IPS-18c (cell line): ENCODE data around the gene HINT3.
"Not testable (repeated sequence)": the region's sequence is repeated elsewhere in the genome, so short reads cannot be mapped to it uniquely, and the experiment has no call there.

Experiments used
- H3K4me3 ChIP-seq: 2 replicates; pipeline ENCODE4 v1.7.0; 2013; ENCODE audit warnings: low read depth, mild to moderate bottlenecking, low read length, moderate library complexity; ENCODE audit not compliant: insufficient read depth
- H3K9me3 ChIP-seq: one replicate; pipeline ENCODE4 v1.6.1; 2013; ENCODE audit warnings: mild to moderate bottlenecking, low read length, moderate library complexity; ENCODE audit not compliant: control insufficient read depth, insufficient read depth

HINT3 gene

GRCh38 chr6:125931733-125932450, 24.7 kb upstream of the HINT3 start:
- Histone ChIP-seq H3K4me3 (no peak overlapping the region), H3K9me3 (no peaks in the 10 kb centered on the region)

GRCh38 chr6:125932451-125932795, 24.1 kb upstream of the HINT3 start:
- Histone ChIP-seq H3K4me3 (no peak overlapping the region), H3K9me3 (no peaks in the 10 kb centered on the region)

- not testable (repeated sequence) for H3K4me3 ChIP-seq, H3K9me3 ChIP-seq
Measured at GRCh38 chr6:125935520-125935919, 21.1 kb upstream of the HINT3 start.

- H3K9me3 ChIP-seq: no peaks in the 10 kb centered on the region
- H3K4me3 ChIP-seq: no peak overlapping the region
Measured at GRCh38 chr6:125939026-125939425, 17.5 kb upstream of the HINT3 start.

- no peaks in the 10 kb centered on the region for H3K9me3 ChIP-seq
- H3K4me3 ChIP-seq: no peak overlapping the region
Measured at GRCh38 chr6:125939791-125940190, 16.8 kb upstream of the HINT3 start.

- Histone ChIP-seq H3K4me3 (no peak overlapping the region), H3K9me3 (no peaks in the 10 kb centered on the region)
Measured at GRCh38 chr6:125940247-125941041, 16.1 kb upstream of the HINT3 start.

GRCh38 chr6:125942672-125943527, 13.7 kb upstream of the HINT3 start:
- Histone ChIP-seq H3K4me3 (no peak overlapping the region), H3K9me3 (no peaks in the 10 kb centered on the region)

GRCh38 chr6:125943528-125944433, 12.8 kb upstream of the HINT3 start:
- no peaks in the 10 kb centered on the region for H3K9me3 ChIP-seq
- H3K4me3 ChIP-seq: no peak overlapping the region

- Histone ChIP-seq H3K9me3 (no peaks in the 10 kb centered on the region), H3K4me3 (no peak overlapping the region)
Measured at GRCh38 chr6:125944434-125944816, 12.1 kb upstream of the HINT3 start.

GRCh38 chr6:125944896-125945295, 11.7 kb upstream of the HINT3 start:
- Histone ChIP-seq H3K4me3 (no peak overlapping the region), H3K9me3 (no peaks in the 10 kb centered on the region)

GRCh38 chr6:125945378-125946141, 11.0 kb upstream of the HINT3 start:
- Histone ChIP-seq H3K4me3 (no peak overlapping the region), H3K9me3 (no peaks in the 10 kb centered on the region)

GRCh38 chr6:125947615-125948014, 9.0 kb upstream of the HINT3 start:
- no peaks in the 10 kb centered on the region for H3K9me3 ChIP-seq

GRCh38 chr6:125948455-125948854, 8.1 kb upstream of the HINT3 start:
- no peaks in the 10 kb centered on the region for H3K9me3 ChIP-seq

More at GRCh38 chr6:125947615-125948014, 9.0 kb upstream of the HINT3 start:
- H3K4me3 ChIP-seq: no peak overlapping the region

GRCh38 chr6:125949069-125949468, 7.5 kb upstream of the HINT3 start:
- H3K9me3 ChIP-seq: no peaks in the 10 kb centered on the region
- no peak overlapping the region for H3K4me3 ChIP-seq

More at GRCh38 chr6:125948455-125948854, 8.1 kb upstream of the HINT3 start:
- no peak overlapping the region for H3K4me3 ChIP-seq

- no peaks in the 10 kb centered on the region for H3K9me3 ChIP-seq
- no peak overlapping the region for H3K4me3 ChIP-seq
Measured at GRCh38 chr6:125950293-125950692, 6.3 kb upstream of the HINT3 start.

- not testable (repeated sequence) for H3K4me3 ChIP-seq, H3K9me3 ChIP-seq
Measured at GRCh38 chr6:125950716-125951115, 5.9 kb upstream of the HINT3 start.
